ENCODE measurements around the gene ANO6. TPM values are rescaled to one million over a fixed set of nuclear protein-coding genes. Genes with fewer than 3 reads are reported as not detected.
"Not testable (repeated sequence)": the region's sequence is repeated elsewhere in the genome, so short reads cannot be mapped to it uniquely, and the experiment has no call there.

Gene ANO6
- total and polyA plus RNA-seq, 5 donors: 14.4 to 51.0 (median 46.8) TPM

DNA sequence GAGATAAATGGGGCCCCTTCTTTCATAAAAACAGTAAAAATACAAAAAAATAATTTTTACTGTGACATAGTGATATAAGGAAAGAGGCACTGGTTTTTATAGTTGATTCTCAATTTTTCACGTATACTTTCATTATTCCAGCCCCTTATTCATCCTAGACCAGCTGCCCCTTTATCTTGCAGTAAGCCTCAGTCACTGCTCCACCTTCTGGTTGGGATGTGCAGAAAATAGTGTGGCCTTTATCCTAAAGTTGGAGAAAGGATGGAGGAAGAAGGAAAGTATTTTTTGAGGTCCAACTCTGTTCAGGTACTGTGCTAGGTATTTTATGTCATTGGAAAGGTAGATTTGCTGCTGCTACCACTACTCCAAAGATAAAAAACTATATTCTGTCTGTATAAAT lies 172.7 kb downstream of the ANO6 start:
- intact Hi-C loops (cut with DNase I): loop anchor here in 3 of 4 donors (5.0 to 10.0 kb wide), 2 partner anchors 214 to 216 kb away; no protein-coding TSS in a partner anchor
- H3K4me1 ChIP-seq (ENCODE audit: control insufficient read depth, insufficient read depth, low read length): no peaks in the 10 kb centered on the region
- 16% methylated on average over 1 of the region's 1 CpG for WGBS
- no peak for DNase-seq
- H3K4me3 ChIP-seq (ENCODE audit: low read length): no peak overlapping the region
- H3K27ac ChIP-seq (ENCODE audit: low read length): no peak overlapping the region
- no peaks in the 10 kb centered on the region for H3K9me3 ChIP-seq (ENCODE audit: control insufficient read depth, low read length)
- no peaks in the 10 kb centered on the region for H3K27me3 ChIP-seq (ENCODE audit: control insufficient read depth, insufficient read depth)
- peak; percentile 63 to 74 for ATAC-seq

DNA sequence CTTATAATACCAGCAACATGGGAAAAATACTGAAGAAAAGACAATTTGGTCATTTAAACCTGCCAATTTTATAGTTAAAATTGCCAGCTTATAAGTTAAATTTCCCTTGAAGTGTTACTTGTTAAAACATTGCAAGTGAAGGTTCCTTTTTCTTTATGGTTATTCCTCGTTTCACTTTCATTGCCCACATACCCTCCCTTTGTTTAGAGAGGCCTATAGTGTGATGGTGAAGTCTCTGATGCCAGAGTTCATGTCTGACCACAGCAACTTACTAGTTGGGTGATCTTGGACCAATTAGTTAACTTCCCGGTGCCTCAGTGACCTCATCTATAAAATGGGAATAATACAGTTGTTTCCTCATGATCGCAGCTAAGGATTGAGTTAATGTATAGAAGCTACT lies 173.5 kb downstream of the ANO6 start:
- H3K27ac ChIP-seq (ENCODE audit: low read length): no peak overlapping the region
- H3K4me1 ChIP-seq (ENCODE audit: control insufficient read depth, insufficient read depth, low read length): no peaks in the 10 kb centered on the region
- no peaks in the 10 kb centered on the region for H3K9me3 ChIP-seq (ENCODE audit: control insufficient read depth, low read length)
- WGBS: 89% methylated on average over 3 of the region's 3 CpGs
- DNase-seq (no peak), ATAC-seq (no peak)
- intact Hi-C loops (cut with DNase I): loop anchor here in 3 of 4 donors (5.0 to 10.0 kb wide), 2 partner anchors 215 to 217 kb away; no protein-coding TSS in a partner anchor
- H3K4me3 ChIP-seq (ENCODE audit: low read length): no peak overlapping the region
- H3K27me3 ChIP-seq (ENCODE audit: control insufficient read depth, insufficient read depth): no peaks in the 10 kb centered on the region

- H3K4me1 ChIP-seq (ENCODE audit: control insufficient read depth, insufficient read depth, low read length); H3K9me3 ChIP-seq (ENCODE audit: control insufficient read depth, low read length); ATAC-seq; H3K4me3 ChIP-seq (ENCODE audit: low read length); H3K27me3 ChIP-seq (ENCODE audit: control insufficient read depth, insufficient read depth); intact Hi-C loops (cut with DNase I); H3K27ac ChIP-seq (ENCODE audit: low read length); DNase-seq: not testable (repeated sequence)
- WGBS: 99% methylated on average over 4 of the region's 4 CpGs
Observed at GRCh38 chr12:45397499-45397898, 181.6 kb downstream of the ANO6 start.

GRCh38 chr12:45398552-45398951 lies 182.7 kb downstream of the ANO6 start:
- no peak overlapping the region for H3K4me3 ChIP-seq (ENCODE audit: low read length)
- peaks cover 2% of the 10 kb centered on the region for H3K4me1 ChIP-seq (ENCODE audit: control insufficient read depth, insufficient read depth, low read length)
- ATAC-seq (no peak), DNase-seq (no peak)
- WGBS: 82% methylated on average over 4 of the region's 4 CpGs
- H3K27ac ChIP-seq (ENCODE audit: low read length): no peak overlapping the region
- no peaks in the 10 kb centered on the region for H3K27me3 ChIP-seq (ENCODE audit: control insufficient read depth, insufficient read depth)
- intact Hi-C loops (cut with DNase I): no loop called here
- no peaks in the 10 kb centered on the region for H3K9me3 ChIP-seq (ENCODE audit: control insufficient read depth, low read length)

GRCh38 chr12:45400991-45401390 lies 185.1 kb downstream of the ANO6 start:
- no peak overlapping the region for H3K27ac ChIP-seq (ENCODE audit: low read length)
- H3K4me3 ChIP-seq (ENCODE audit: low read length): no peak overlapping the region
- H3K4me1 ChIP-seq (ENCODE audit: control insufficient read depth, insufficient read depth, low read length): peaks cover 2% of the 10 kb centered on the region
- H3K9me3 ChIP-seq (ENCODE audit: control insufficient read depth, low read length): no peaks in the 10 kb centered on the region
- 53% methylated on average over 2 of the region's 2 CpGs for WGBS
- H3K27me3 ChIP-seq (ENCODE audit: control insufficient read depth, insufficient read depth): no peaks in the 10 kb centered on the region
- ATAC-seq (peak; percentile 86 to 94), DNase-seq (peak in 2 of 3 donors; percentile 56)
- intact Hi-C loops (cut with DNase I): no loop called here

- 29% methylated on average over 6 of the region's 6 CpGs for WGBS
- H3K27ac ChIP-seq (ENCODE audit: low read length): no peak overlapping the region
Observed at GRCh38 chr12:45402288-45402687, 186.4 kb downstream of the ANO6 start.

GRCh38 chr12:45406988-45407850 lies 191.3 kb downstream of the ANO6 start:
- Histone ChIP-seq H3K27me3 (ENCODE audit: control insufficient read depth, insufficient read depth) (no peaks in the 10 kb centered on the region), H3K9me3 (ENCODE audit: control insufficient read depth, low read length) (no peaks in the 10 kb centered on the region), H3K27ac (ENCODE audit: low read length) (no peak overlapping the region), H3K4me1 (ENCODE audit: control insufficient read depth, insufficient read depth, low read length) (no peaks in the 10 kb centered on the region), H3K4me3 (ENCODE audit: low read length) (no peak overlapping the region)
- 83% methylated on average over 10 of the region's 10 CpGs for WGBS
- DNase-seq (peak in 1 of 3 donors; percentile 26), ATAC-seq (peak; percentile 44 to 68)
- intact Hi-C loops (cut with DNase I): no loop called here

More at GRCh38 chr12:45402288-45402687, 186.4 kb downstream of the ANO6 start:
- peaks cover 2% of the 10 kb centered on the region for H3K4me1 ChIP-seq (ENCODE audit: control insufficient read depth, insufficient read depth, low read length)
- H3K27me3 ChIP-seq (ENCODE audit: control insufficient read depth, insufficient read depth): no peaks in the 10 kb centered on the region
- H3K4me3 ChIP-seq (ENCODE audit: low read length): no peak overlapping the region
- no peak for DNase-seq
- intact Hi-C loops (cut with DNase I): no loop called here
- peak; percentile 46 to 67 for ATAC-seq
- H3K9me3 ChIP-seq (ENCODE audit: control insufficient read depth, low read length): no peaks in the 10 kb centered on the region

DNA sequence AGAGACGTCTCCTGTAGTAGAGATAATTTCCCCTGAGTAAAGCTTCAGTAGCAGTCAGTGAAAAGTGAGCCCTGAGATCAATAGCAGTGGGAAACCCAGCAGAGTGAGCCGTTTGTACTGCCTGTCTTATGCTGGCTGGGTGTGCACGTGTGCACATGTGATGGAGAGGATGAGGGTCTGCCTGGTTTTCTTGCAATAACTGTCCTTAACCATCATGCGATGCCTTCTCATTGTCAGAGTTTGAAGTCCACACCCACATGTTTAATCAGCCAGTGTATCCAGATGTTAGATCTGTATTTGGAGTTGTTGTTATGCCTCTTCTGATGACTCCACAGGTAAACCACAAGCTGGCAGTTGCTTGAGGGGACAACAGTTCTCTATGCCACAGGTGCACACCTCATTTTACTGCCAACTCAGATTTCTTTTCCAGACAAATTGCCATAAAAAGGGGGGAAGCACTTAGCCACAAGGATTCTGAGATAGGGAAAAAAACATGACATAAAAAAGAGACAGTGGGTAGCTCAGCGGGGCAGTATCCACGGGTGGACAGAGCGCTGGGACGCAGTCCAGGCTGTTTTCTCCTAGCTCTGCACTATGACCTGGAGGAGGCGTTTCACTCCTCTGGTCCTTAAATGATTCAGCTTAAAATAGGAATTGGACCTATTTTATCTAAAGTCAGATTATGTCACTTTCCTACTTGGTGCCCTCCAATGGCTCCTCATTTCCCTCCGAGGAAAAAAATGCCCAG lies 192.3 kb downstream of the ANO6 start:
- Histone ChIP-seq H3K4me1 (ENCODE audit: control insufficient read depth, insufficient read depth, low read length) (no peaks in the 10 kb centered on the region), H3K27me3 (ENCODE audit: control insufficient read depth, insufficient read depth) (no peaks in the 10 kb centered on the region), H3K9me3 (ENCODE audit: control insufficient read depth, low read length) (no peaks in the 10 kb centered on the region), H3K4me3 (ENCODE audit: low read length) (no peak overlapping the region), H3K27ac (ENCODE audit: low read length) (no peak overlapping the region)
- intact Hi-C loops (cut with DNase I): no loop called here
- WGBS: 62% methylated on average over 10 of the region's 10 CpGs
- DNase-seq (peak in 1 of 3 donors; percentile 37), ATAC-seq (peak; percentile 52 to 59)

DNA sequence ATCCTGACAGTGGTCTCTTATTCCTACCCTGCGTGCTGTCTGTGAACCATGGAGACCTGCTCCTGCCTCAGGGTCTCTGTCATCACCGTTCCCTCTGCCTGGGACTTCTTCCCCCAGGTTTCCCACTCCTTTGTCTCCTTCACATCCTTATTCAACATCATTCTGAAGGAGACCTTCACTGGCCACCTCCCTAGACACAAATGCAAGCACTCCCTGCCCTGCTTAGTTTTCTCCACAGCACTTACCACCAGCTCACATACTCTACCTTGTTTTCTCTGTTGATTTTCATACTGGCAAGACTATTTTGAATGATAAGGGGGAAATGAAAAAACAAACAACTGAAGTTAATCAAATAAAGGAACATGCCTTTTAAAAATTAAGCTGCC lies 192.8 kb downstream of the ANO6 start:
- WGBS: 69% methylated on average over 2 of the region's 2 CpGs
- intact Hi-C loops (cut with DNase I): no loop called here
- peak; percentile 12 to 14 for ATAC-seq

DNA sequence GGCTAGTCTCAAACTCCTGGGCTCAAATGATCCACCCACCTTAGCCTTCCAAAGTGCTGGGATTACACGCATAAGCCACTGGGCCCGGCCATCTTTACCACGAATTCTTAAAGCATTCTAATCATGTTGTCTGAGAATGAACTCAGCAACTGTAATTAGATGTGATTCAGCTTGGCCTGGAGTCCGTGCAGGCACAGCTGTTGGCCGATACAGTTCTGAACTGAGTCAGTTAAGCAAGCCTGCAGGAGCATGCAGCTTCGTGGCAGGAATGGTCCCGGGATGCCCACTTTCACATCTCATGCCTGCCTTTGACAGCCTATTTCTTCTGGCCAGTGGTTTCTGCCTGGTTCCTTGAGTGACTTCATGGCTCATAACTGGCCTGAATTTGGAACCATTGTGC lies 194.1 kb downstream of the ANO6 start:
- H3K4me3 ChIP-seq (ENCODE audit: low read length): no peak overlapping the region
- intact Hi-C loops (cut with DNase I): no loop called here
- no peaks in the 10 kb centered on the region for H3K27me3 ChIP-seq (ENCODE audit: control insufficient read depth, insufficient read depth)
- DNase-seq: peak; percentile 32 to 53 (median 48)
- no peaks in the 10 kb centered on the region for H3K4me1 ChIP-seq (ENCODE audit: control insufficient read depth, insufficient read depth, low read length)
- no peaks in the 10 kb centered on the region for H3K9me3 ChIP-seq (ENCODE audit: control insufficient read depth, low read length)
- ATAC-seq: peak in 1 of 2 donors; percentile 73
- H3K27ac ChIP-seq (ENCODE audit: low read length): no peak overlapping the region
- 72% methylated on average over 7 of the region's 7 CpGs for WGBS

More for the DNA sequence above, 192.8 kb downstream of the ANO6 start:
- H3K4me3 ChIP-seq (ENCODE audit: low read length): no peak overlapping the region
- no peaks in the 10 kb centered on the region for H3K9me3 ChIP-seq (ENCODE audit: control insufficient read depth, low read length)
- no peaks in the 10 kb centered on the region for H3K27me3 ChIP-seq (ENCODE audit: control insufficient read depth, insufficient read depth)
- DNase-seq: no peak
- H3K4me1 ChIP-seq (ENCODE audit: control insufficient read depth, insufficient read depth, low read length): no peaks in the 10 kb centered on the region
- no peak overlapping the region for H3K27ac ChIP-seq (ENCODE audit: low read length)

DNA sequence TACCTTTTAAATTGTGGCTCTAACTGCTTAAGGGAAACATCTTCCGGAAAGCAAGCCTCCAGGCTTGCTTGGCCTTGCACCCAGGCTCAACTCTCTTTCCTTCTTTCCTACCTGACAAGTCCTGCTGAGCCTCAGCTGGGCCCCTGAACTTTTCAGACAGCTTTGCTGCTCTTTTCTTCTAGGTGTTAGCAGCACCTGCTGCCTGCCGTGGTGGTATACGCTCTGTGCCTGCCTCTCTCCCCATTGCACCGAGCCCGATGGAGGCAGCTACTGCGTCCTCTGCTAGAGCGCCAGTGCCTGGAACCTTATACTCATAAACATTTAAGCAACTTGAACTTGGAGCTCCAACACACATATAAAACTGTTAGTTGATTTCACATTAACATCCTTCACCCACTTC lies 195.7 kb downstream of the ANO6 start:
- no peaks in the 10 kb centered on the region for H3K9me3 ChIP-seq (ENCODE audit: control insufficient read depth, low read length)
- DNase-seq (no peak), ATAC-seq (no peak)
- no peaks in the 10 kb centered on the region for H3K27me3 ChIP-seq (ENCODE audit: control insufficient read depth, insufficient read depth)
- H3K4me1 ChIP-seq (ENCODE audit: control insufficient read depth, insufficient read depth, low read length): no peaks in the 10 kb centered on the region
- H3K4me3 ChIP-seq (ENCODE audit: low read length): no peak overlapping the region
- intact Hi-C loops (cut with DNase I): no loop called here
- H3K27ac ChIP-seq (ENCODE audit: low read length): no peak overlapping the region
- 98% methylated on average over 7 of the region's 7 CpGs for WGBS
